Loucy (cell line): ENCODE data around the gene EBP.

Source experiments
- CTCF ChIP-seq: fragments of 200-600 bp; sonication (generic); conservative IDR thresholded peaks from 2 replicates; pipeline ENCODE4 v1.5.1; 2014; ENCODE audit warnings: mild to moderate bottlenecking, antibody characterized with exemption, low read length
- EZH2phosphoT487 ChIP-seq: fragments of 200-600 bp; IDR thresholded peaks from 2 replicates; pipeline ENCODE4 v1.6.1; 2018; ENCODE audit warnings: antibody characterized with exemption, mild to moderate bottlenecking, moderate library complexity, borderline replicate concordance

GRCh38 chrX:48514868-48515460 is 6.6 kb upstream of the EBP start:
- TF ChIP-seq CTCF (no peak), EZH2phosphoT487 (no peak)
